Upper lobe of left lung (tissue), 6 donors: ENCODE results near the gene ATG2B. TPM values are rescaled to one million over a fixed set of nuclear protein-coding genes. Genes with fewer than 3 reads are reported as not detected.
"Not testable (repeated sequence)": the region's sequence is repeated elsewhere in the genome, so short reads cannot be mapped to it uniquely, and the experiment has no call there.

Source experiments
- ATAC-seq, 2 donors: fragments of 200-7000 bp; cut with Tn5 transposase; one replicate each; pipeline ENCODE4 v1.9.1; 2022; ENCODE audit warnings: mild to moderate bottlenecking in 2 of 2, moderate library complexity in 2 of 2; ENCODE audit not compliant: low FRiP score in 2 of 2
- DNase-seq, 2 donors: peaks; one replicate each; pipeline ENCODE4 v3.0.0-alpha.2; 2019 to 2020
- H3K27ac ChIP-seq, 4 donors: fragments of 200-600 bp; sonication (generic); one replicate each; pipeline ENCODE4 v1.5.1; 2016 to 2019
- H3K27me3 ChIP-seq, 4 donors: fragments of 200-600 bp; sonication (generic); one replicate each; pipeline ENCODE4 v1.5.1; 2017 to 2019
- H3K36me3 ChIP-seq, 4 donors: fragments of 200-600 bp; sonication (generic); one replicate each; pipeline ENCODE4 v1.5.1; 2016 to 2019
- H3K4me1 ChIP-seq, 4 donors: fragments of 200-600 bp; sonication (generic); one replicate each; pipeline ENCODE4 v1.5.1; 2018 to 2019
- H3K4me3 ChIP-seq, 4 donors: fragments of 200-600 bp; sonication (generic); one replicate each; pipeline ENCODE4 v1.5.1; 2017 to 2019; ENCODE audit warnings: mild to moderate bottlenecking in 2 of 4, moderate library complexity in 1 of 4
- H3K9me3 ChIP-seq, 4 donors: fragments of 200-600 bp; sonication (generic); one replicate each; pipeline ENCODE4 v1.5.1; 2018 to 2019
- EP300 ChIP-seq, 4 donors: sonication (generic); formaldehyde crosslinking; IDR thresholded peaks; one replicate each; pipeline ENCODE4 v1.5.1; 2017; ENCODE audit warnings: antibody characterized with exemption in 4 of 4, control low read depth in 2 of 4
- POLR2A ChIP-seq, 4 donors: fragments of 450-650 bp; IDR thresholded peaks; one replicate each; pipeline ENCODE4 v1.5.1; 2016 to 2017; ENCODE audit warnings: antibody characterized with exemption in 4 of 4, mild to moderate bottlenecking in 2 of 4
- POLR2AphosphoS5 ChIP-seq, 2 donors: sonication (generic); formaldehyde crosslinking; IDR thresholded peaks; one replicate each; pipeline ENCODE4 v1.5.1; 2017; ENCODE audit warnings: antibody characterized with exemption in 2 of 2
- WGBS, 2 donors: methylation state at CpG; one replicate each; pipeline ENCODE4 v1.1.5; 2017 to 2018; 5-methylcytosine and 5-hydroxymethylcytosine counted together
- total RNA-seq, 6 donors: library from RNA; depleted of rRNA in 4 of 6; stranded (reverse); fragments of >200 nt in 4 of 6; gene quantifications; one replicate each; pipeline versions ENCODE4 v1.1.0 to v1.2.1, GENCODE V29; 2016 to 2021
- TF ChIP-seq, protein P1 (sequence below), 6 experiments: fragments of 450-650 bp in 4 of 6; fragments of 200-600 bp in 2 of 6; sonication (generic) in 2 of 6; IDR thresholded peaks; one replicate each; pipeline ENCODE4 v1.5.1; 2016 to 2019; ENCODE audit warnings: antibody characterized with exemption in 6 of 6
- donor health status: DM: no; HTN: no; CAD: no; lungs with moderate emphysema.
- donor health status: DM: no; HTN: yes; CAD: no; lungs with severe emphysema.

Gene ATG2B
- total RNA-seq, 6 donors from 2014 or later = 18.1 to 79.6 (median 20.0) TPM

DNA sequence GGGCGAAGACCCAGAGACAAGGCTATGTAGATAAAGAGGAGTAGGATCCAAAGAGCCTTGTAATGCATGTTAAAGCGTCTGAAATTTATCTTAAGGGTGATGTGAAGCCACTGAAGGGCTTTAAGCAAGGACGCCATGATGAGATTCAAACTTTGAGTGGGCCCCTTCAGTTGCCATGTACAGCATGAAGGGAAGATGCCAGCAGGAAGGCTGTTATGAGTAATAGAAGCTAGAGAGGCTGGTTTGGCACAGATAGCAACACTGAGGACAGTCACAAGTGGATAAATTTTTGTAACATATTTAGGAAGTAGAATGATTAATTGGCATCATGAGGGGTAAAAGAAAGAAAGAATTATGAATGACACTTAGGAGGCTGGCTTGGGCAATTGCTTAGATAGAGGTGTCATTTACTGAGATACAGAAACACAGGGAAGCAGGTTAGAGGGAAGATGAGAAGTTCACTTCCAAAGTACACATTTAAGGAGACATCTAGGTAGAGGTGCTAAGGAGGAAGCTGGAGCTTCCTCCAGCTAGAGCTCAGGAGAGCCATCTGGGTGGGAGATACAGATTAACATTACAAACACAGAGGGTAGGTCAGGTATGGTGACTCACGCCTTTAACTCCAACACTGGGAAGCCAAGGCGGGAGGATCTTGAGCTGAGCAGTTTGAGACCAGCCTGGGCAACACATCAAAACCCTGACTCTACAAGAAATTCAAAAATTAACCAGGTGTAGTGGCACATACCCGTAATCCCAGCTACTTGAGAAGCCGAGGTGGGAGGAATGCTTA, 13.7 kb downstream of the ATG2B start:
- H3K4me3 ChIP-seq = no peak overlapping the region
- peaks cover 0 to 4% (median 2%) of the 10 kb centered on the region in 4 donors for H3K4me1 ChIP-seq
- WGBS, 2 donors = 79 to 87% methylated on average over 7 of the region's 7 CpGs
- H3K36me3 ChIP-seq = no peaks in the 10 kb centered on the region
- no peaks in the 10 kb centered on the region for H3K27me3 ChIP-seq
- no peaks in the 10 kb centered on the region for H3K9me3 ChIP-seq
- no peak overlapping the region for H3K27ac ChIP-seq
- no peak for TF ChIP-seq EP300 (IDR thresholded peaks at IDR 0.05)
- TF ChIP-seq POLR2A (IDR thresholded peaks at IDR 0.05) = no peak
- TF ChIP-seq POLR2AphosphoS5 (IDR thresholded peaks at IDR 0.05) = no peak
- TF ChIP-seq, protein P1, sequence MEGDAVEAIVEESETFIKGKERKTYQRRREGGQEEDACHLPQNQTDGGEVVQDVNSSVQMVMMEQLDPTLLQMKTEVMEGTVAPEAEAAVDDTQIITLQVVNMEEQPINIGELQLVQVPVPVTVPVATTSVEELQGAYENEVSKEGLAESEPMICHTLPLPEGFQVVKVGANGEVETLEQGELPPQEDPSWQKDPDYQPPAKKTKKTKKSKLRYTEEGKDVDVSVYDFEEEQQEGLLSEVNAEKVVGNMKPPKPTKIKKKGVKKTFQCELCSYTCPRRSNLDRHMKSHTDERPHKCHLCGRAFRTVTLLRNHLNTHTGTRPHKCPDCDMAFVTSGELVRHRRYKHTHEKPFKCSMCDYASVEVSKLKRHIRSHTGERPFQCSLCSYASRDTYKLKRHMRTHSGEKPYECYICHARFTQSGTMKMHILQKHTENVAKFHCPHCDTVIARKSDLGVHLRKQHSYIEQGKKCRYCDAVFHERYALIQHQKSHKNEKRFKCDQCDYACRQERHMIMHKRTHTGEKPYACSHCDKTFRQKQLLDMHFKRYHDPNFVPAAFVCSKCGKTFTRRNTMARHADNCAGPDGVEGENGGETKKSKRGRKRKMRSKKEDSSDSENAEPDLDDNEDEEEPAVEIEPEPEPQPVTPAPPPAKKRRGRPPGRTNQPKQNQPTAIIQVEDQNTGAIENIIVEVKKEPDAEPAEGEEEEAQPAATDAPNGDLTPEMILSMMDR (IDR thresholded peaks at IDR 0.05) = no peak
- ATAC-seq (no peak), DNase-seq (no peak)

DNA sequence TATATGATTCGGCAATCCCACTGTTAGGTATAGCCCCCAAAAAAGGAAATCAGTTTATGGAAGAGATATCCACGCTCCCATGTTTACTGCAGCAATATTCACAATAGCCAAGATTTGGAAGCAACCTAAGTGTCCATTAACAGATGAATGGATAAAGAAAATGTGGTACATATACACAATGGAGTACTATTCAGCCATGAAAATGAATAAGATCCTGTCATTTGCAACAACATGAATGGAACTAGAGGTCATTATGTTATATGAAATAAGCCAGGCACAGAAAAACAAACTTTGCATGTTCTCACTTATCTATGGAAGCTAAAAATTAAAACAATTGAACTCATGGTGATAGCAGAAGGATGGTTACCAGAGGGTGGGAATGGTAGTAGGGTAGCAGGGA, 15.2 kb downstream of the ATG2B start:
- not testable (repeated sequence) for DNase-seq, ATAC-seq, H3K4me1 ChIP-seq, H3K27ac ChIP-seq, H3K36me3 ChIP-seq, H3K9me3 ChIP-seq, H3K27me3 ChIP-seq, H3K4me3 ChIP-seq
- 93 to 97% methylated on average over 2 of the region's 2 CpGs for WGBS, 2 donors

DNA sequence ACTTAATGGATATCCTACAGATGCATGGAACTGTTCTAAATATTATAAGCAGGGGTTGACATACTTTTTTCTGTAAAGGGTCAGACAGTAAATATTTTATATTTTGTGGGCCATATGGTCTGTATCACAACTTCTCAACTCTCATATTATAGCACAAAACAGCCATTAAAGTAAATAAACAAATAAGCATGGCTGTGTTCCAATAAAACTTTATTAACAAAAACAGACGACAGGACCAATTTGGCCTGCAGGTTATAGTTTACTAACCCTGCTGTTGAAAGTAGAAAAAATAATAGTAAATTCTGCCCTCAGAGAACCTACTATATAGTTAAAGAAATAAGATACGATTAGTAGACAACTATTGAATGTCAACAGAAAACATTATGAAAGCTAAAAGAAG, 17.5 kb downstream of the ATG2B start:
- Histone ChIP-seq H3K4me1 (peaks cover 0 to 4% (median 2%) of the 10 kb centered on the region in 4 donors), H3K36me3 (peaks cover 0 to 24% (median 2%) of the 10 kb centered on the region in 4 donors), H3K9me3 (no peaks in the 10 kb centered on the region), H3K27me3 (no peaks in the 10 kb centered on the region), H3K4me3 (no peak overlapping the region), H3K27ac (no peak overlapping the region)
- WGBS, 2 donors = 87 to 98% methylated on average over 2 of the region's 2 CpGs
- DNase-seq = no peak
- no peak for ATAC-seq
- TF ChIP-seq POLR2AphosphoS5 (IDR thresholded peaks at IDR 0.05) = no peak
- TF ChIP-seq, protein P1 (IDR thresholded peaks at IDR 0.05) = no peak
- TF ChIP-seq POLR2A (IDR thresholded peaks at IDR 0.05) = no peak
- no peak for TF ChIP-seq EP300 (IDR thresholded peaks at IDR 0.05)

DNA sequence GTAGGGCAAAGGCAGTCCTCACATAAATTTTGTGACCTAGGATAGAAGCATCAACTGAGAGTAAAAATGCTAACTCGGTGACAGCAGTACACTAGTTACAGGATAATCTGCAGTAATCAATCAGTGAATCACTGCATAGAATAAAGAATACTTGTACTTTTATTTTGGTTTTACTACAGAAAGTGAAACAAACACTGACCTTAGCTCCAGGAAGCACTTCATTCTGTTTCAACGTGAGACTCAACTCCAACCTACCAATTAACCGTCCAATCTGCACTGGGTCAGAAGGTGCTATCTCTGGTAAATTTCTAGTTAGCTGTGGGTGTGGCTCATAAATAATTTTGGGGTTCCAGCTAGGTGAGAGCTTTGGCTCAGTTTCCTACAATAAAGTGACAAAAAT, 21.8 kb downstream of the ATG2B start:
- no peak overlapping the region for H3K4me3 ChIP-seq
- H3K36me3 ChIP-seq = peaks cover 0 to 55% (median 9%) of the 10 kb centered on the region in 4 donors
- DNase-seq = no peak
- WGBS, 2 donors = 81% methylated on average over 3 of the region's 3 CpGs
- ATAC-seq = no peak
- no peak overlapping the region for H3K27ac ChIP-seq
- no peaks in the 10 kb centered on the region for H3K9me3 ChIP-seq
- H3K27me3 ChIP-seq = no peaks in the 10 kb centered on the region
- H3K4me1 ChIP-seq = no peaks in the 10 kb centered on the region
- TF ChIP-seq EP300 (IDR thresholded peaks at IDR 0.05) (no peak), POLR2AphosphoS5 (IDR thresholded peaks at IDR 0.05) (no peak), POLR2A (IDR thresholded peaks at IDR 0.05) (no peak)
- TF ChIP-seq, protein P1 (IDR thresholded peaks at IDR 0.05) = no peak

DNA sequence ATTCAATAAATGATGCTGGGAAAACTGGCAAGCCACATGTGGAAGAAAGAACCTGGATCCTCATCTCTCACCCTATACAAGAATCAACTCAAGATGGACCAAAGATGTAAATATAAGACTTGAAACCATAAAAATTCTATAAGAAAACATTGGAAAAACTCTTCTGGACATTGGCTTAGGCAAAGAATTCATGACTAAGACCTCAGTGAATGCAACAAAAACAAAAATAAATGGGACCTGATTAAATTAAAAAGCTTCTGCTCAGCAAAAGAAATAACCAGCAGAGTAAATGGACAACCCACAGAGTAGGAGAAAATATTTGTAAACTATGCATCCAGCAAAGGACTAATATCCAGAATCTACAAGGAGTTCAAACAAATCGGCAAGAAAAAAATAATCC, 24.6 kb downstream of the ATG2B start:
- Histone ChIP-seq H3K36me3 (peaks cover 0 to 61% (median 9%) of the 10 kb centered on the region in 4 donors), H3K4me1 (no peaks in the 10 kb centered on the region), H3K9me3 (no peaks in the 10 kb centered on the region), H3K4me3 (no peak overlapping the region), H3K27me3 (no peaks in the 10 kb centered on the region), H3K27ac (no peak overlapping the region)
- ATAC-seq = no peak
- DNase-seq = no peak
- WGBS, 2 donors = 96% methylated on average over 1 of the region's 1 CpG
- TF ChIP-seq, protein P1 (IDR thresholded peaks at IDR 0.05) = no peak
- no peak for TF ChIP-seq POLR2A (IDR thresholded peaks at IDR 0.05)
- TF ChIP-seq POLR2AphosphoS5 (IDR thresholded peaks at IDR 0.05) = no peak
- TF ChIP-seq EP300 (IDR thresholded peaks at IDR 0.05) = no peak
